Neural crest cell (in vitro differentiated cells): Measurements from ENCODE around the gene MANF. TPM values are rescaled to one million over a fixed set of nuclear protein-coding genes. Genes with fewer than 3 reads are reported as not detected.

Source experiments
- DNase-seq: peaks from one replicate; pipeline ENCODE4 v3.0.0; 2021; ENCODE audit warnings: low read depth, mixed read lengths, low spot score
- H3K27ac Mint-ChIP-seq: one replicate; pipeline ENCODE4 v1.8.0; 2021; ENCODE audit warnings: mild to moderate bottlenecking, mixed read lengths; ENCODE audit not compliant: unreplicated experiment
- H3K27me3 Mint-ChIP-seq: 2 replicates; pipeline ENCODE4 v1.8.0; 2021; ENCODE audit warnings: low read depth, mild to moderate bottlenecking, mixed read lengths
- H3K36me3 Mint-ChIP-seq: 2 replicates; pipeline ENCODE4 v1.8.0; 2021; ENCODE audit warnings: low read depth, mild to moderate bottlenecking, mixed read lengths
- H3K4me1 Mint-ChIP-seq: 2 replicates; pipeline ENCODE4 v1.8.0; 2021; ENCODE audit warnings: mixed read lengths
- H3K4me3 Mint-ChIP-seq: one replicate; pipeline ENCODE4 v1.8.0; 2021; ENCODE audit warnings: mild to moderate bottlenecking, mixed read lengths
- H3K9me3 Mint-ChIP-seq: 2 replicates; pipeline ENCODE4 v1.8.0; 2021; ENCODE audit warnings: mixed read lengths
- CTCF ChIP-seq: fragments of 200-600 bp; sonication (generic); conservative IDR thresholded peaks from 2 replicates; pipeline ENCODE4 v1.5.0; 2021; ENCODE audit warnings: antibody characterized with exemption, mild to moderate bottlenecking
- total RNA-seq: library from RNA; stranded (reverse); gene quantifications from 2 replicates; pipeline ENCODE4 v1.2.1, GENCODE V29; 2021

The MANF gene
- total RNA-seq, 1 donor from 2014 or later: 114 TPM

- Mint-ChIP-seq H3K36me3 (peaks cover 33% of the 10 kb centered on the region), H3K27me3 (no peaks in the 10 kb centered on the region), H3K4me1 (peaks cover 66% of the 10 kb centered on the region), H3K9me3 (no peaks in the 10 kb centered on the region), H3K4me3 (peak overlapping the region; percentile 100), H3K27ac (no peak overlapping the region)
- peak; percentile 62 for TF ChIP-seq CTCF
- DNase-seq: no peak
These were observed 3.4 kb downstream of the MANF start for GRCh38 chr3:51388286-51389029.

- Mint-ChIP-seq H3K36me3 (peaks cover 43% of the 10 kb centered on the region), H3K4me1 (peaks cover 65% of the 10 kb centered on the region), H3K9me3 (no peaks in the 10 kb centered on the region), H3K4me3 (peak overlapping the region; percentile 85), H3K27ac (no peak overlapping the region), H3K27me3 (no peaks in the 10 kb centered on the region)
- TF ChIP-seq CTCF: peak; percentile 68
- DNase-seq: peak; percentile 50
These were observed 4.5 kb downstream of the MANF start for GRCh38 chr3:51389423-51390183.

GRCh38 chr3:51390246-51391074 lies 5.4 kb downstream of the MANF start:
- peaks cover 45% of the 10 kb centered on the region for H3K36me3 Mint-ChIP-seq
- H3K4me3 Mint-ChIP-seq: peak overlapping the region; percentile 89
- H3K27ac Mint-ChIP-seq: peak overlapping the region; percentile 27
- peaks cover 3% of the 10 kb centered on the region for H3K27me3 Mint-ChIP-seq
- DNase-seq: no peak
- peaks cover 69% of the 10 kb centered on the region for H3K4me1 Mint-ChIP-seq
- H3K9me3 Mint-ChIP-seq: no peaks in the 10 kb centered on the region
- no peak for TF ChIP-seq CTCF

DNA sequence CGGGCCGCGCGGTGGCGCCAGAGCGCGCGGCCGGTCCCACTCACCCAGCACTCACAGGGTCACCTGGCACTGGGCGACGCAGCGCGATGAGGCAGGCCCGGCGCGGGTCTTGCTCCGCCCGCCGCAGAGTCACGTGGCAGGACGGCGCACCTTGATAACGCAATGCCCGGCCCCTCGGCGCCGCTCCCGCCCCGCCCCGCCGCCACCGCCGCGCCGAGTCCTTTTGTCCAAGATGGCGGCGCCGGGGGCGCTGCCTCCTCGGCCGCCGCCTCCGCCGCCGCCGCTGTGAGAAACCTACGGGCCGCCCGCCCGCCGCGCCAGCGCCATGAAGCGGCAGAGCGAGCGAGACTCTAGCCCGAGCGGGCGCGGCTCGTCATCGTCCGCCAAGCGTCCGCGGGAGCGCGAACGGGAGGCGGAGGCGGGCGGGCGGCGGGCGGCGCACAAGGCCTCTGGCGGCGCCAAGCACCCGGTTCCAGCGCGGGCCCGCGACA lies 6.0 kb downstream of the MANF start, which contains the start of gene RBM15B:
TSS of gene RBM15B (plus strand) at position 211 of the 491 bp plus-strand sequence. CDS start at position 326, 115 bp downstream.
- H3K4me3 Mint-ChIP-seq: peak within 1 kb of the TSS; percentile 89
- peak; percentile 93 for DNase-seq
- no peaks in the 10 kb centered on the region for H3K9me3 Mint-ChIP-seq
- peaks cover 62% of the 10 kb centered on the region for H3K4me1 Mint-ChIP-seq
- peak; percentile 86 for TF ChIP-seq CTCF
- peak within 1 kb of the TSS; percentile 98 for H3K27ac Mint-ChIP-seq
- peaks cover 45% of the 10 kb centered on the region for H3K36me3 Mint-ChIP-seq
- H3K27me3 Mint-ChIP-seq: peaks cover 3% of the 10 kb centered on the region
